GM21825 (cell line): ENCODE measurements around the gene ADGRF1.

ENCODE experiments used
- ATAC-seq: cut with Tn5 transposase; IDR thresholded peaks from one replicate; pipeline ENCODE4 v1.9.1; 2021; ENCODE audit warnings: mild to moderate bottlenecking, moderate library complexity; ENCODE audit not compliant: unreplicated experiment

Gene ADGRF1

GRCh38 chr6:46985943-46986342 is 56.2 kb downstream of the ADGRF1 start:
- no peak for ATAC-seq

- no peak for ATAC-seq
Measured at GRCh38 chr6:46983007-46983411, 59.1 kb downstream of the ADGRF1 start.

DNA sequence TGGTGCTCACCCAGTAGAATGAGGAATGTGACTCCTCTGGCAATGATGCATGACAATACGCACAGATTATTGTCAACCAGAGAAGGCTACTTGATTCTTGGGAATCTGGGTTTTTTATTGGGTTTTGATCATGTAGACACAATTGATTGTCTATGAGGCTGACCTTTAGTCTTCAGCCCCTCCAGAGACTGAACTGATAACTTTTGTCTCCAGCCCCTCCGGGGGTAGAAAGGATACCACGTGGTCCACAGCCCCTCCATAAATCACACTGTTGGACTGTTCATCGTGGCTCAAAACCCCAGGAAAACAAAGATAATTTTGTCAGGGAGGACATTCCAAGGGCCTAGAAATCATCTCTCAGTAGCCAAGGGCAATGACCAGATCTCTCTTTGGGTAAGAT is 62.9 kb downstream of the ADGRF1 start:
- ATAC-seq = no peak

GRCh38 chr6:46974786-46975185 is 67.3 kb downstream of the ADGRF1 start:
- ATAC-seq = no peak

GRCh38 chr6:46973029-46973428 is 69.1 kb downstream of the ADGRF1 start:
- no peak for ATAC-seq

GRCh38 chr6:46972531-46972930 is 69.6 kb downstream of the ADGRF1 start:
- no peak for ATAC-seq

DNA sequence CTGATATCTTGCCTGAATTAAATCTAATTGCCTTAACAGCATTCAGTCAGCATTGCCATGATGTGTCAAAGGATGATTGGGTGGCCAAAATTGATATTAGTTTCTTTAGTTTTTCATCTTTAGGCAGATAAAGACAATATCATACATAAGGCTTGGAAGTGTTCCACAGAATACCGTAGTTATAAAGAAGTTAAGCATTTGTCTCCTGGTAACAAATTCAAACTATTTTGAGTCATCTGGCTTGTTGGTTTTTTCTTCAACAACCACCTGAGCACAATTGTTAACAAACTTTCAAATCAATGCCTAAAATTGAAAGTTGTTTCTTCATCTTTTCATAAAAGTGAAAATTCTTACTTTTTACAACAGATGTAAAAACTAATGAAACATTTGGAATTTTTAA is 72.9 kb downstream of the ADGRF1 start:
- ATAC-seq = no peak

DNA sequence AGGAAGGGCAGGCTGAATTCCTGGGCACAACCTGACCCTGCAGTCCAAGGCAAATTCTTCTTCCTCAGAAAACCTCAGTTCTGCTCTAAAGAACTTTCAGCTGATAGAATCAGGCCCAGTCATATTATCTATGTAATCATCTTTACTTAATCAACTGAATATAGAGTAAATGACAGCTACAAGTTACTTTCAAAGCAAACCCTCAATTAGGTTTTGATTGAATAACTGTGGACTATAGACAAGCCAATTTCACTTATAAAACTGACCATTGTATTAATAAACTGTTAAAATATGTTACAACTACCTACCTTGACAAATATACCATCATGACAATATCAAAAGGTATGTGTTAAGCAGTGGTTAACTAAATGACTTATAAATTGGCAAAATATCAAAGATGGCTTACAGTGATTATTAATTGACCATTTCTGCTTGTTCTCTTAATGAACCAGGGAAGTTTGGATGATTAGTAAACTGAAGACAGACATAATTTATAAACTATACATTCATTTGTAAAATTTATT is 74.2 kb downstream of the ADGRF1 start:
- no peak for ATAC-seq

DNA sequence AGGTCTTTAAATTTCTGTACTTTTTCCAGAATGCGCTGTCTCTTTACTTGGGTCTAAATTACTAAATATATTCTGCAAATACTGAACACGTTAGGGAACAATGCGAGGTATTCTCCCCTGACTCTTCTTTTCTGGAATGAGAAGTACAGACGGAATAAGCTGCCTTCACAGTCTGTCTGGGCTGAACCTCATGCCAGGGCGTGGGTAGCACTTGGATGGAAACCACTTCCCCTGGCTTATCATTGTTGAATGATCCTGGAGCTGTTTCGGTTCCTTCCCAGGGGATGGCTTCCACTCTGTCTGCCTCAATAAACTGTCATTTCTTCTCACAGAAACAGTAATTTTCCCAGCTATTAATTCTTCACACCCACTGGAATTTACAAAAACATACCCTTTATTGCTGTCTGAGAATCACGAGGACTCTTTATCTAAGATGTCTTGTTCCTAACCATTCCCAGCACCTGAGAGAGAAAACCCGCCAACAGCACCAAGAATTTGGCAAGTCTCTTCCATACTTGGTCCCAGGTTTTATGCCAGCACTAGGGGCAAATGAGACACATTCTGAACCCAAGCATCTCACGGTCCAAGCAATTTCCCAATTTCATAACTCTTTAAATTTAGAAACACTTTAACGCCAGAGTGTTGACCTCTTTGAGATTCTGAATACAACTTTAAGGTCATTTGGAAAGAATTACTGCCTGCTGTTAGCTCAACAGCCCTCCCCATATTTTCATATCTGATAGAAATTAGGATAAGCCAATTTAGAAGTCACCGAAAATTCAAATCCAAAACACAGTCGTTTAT is 77.2 kb downstream of the ADGRF1 start:
- no peak for ATAC-seq

- no peak for ATAC-seq
Measured at GRCh38 chr6:46963626-46964025, 78.5 kb downstream of the ADGRF1 start.

DNA sequence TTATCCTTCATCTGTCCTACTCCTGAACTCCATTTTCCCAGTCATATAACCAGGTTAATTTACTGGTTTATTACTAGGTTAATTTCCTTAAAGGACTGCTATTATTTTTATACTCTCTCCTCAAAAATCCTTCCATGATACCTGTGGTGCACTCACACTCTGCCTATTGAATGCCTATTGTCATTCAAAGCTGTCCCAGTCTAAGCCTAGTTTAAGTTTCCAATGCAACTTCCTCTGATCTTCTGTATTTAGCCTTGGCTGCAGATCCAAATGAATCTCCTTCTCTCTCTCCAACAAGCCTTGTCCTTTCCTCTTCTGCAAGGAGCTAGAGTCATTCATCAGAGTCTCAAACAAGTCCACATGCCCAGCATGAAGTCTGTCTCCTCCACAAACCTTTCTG is 79.1 kb downstream of the ADGRF1 start:
- no peak for ATAC-seq

DNA sequence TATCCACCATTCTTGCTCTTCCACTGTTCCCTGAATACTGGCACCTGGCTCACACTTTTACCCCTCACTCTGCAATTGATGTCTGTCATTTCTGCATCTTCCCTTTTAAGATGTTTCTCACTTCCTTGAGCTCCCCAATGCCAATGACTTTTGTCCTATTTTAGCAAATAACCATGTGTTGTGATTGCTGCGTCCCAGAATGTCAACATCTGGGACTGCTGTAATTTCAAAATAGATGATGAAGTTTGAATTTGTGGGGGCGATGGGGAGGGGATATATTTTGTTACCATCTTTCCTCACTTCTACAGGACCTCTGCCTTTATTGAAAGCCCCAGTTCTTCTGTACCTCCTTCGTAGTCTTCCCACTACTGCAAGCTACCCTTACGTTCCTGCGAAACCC is 80.4 kb downstream of the ADGRF1 start:
- ATAC-seq = no peak

- no peak for ATAC-seq
Measured at GRCh38 chr6:46961232-46961631, 80.9 kb downstream of the ADGRF1 start.

GRCh38 chr6:46959419-46959818 is 82.7 kb downstream of the ADGRF1 start:
- ATAC-seq = no peak

GRCh38 chr6:46956409-46956808 is 85.7 kb downstream of the ADGRF1 start:
- no peak for ATAC-seq

GRCh38 chr6:46954837-46955451 is 87.2 kb downstream of the ADGRF1 start:
- ATAC-seq = no peak

- no peak for ATAC-seq
Measured at GRCh38 chr6:46953921-46954320, 88.2 kb downstream of the ADGRF1 start.

- ATAC-seq = no peak
Measured at GRCh38 chr6:46949632-46950280, 92.4 kb downstream of the ADGRF1 start.

GRCh38 chr6:46948699-46949098 is 93.4 kb downstream of the ADGRF1 start:
- ATAC-seq = no peak
